GM10248 (cell line): ENCODE measurements around the gene MEGF9.
A peak's percentile ranks its signal among the peaks of the same experiment; 100 is the strongest.

Experiments
- CTCF ChIA-PET: fragments of 300-600 bp; sonication (Branson Sonifier 250); formaldehyde crosslinking; extraction: SDS; loops from one replicate; lab custom pipeline; 2021; ENCODE audit warnings: antibody characterized with exemption; lab: Yijun Ruan, JAX
- POLR2A ChIA-PET: fragments of 350-650 bp; sonication (Branson Sonifier 250); formaldehyde crosslinking; extraction: SDS; loops from one replicate; lab custom pipeline; 2020; ENCODE audit warnings: antibody characterized with exemption; lab: Yijun Ruan, JAX
- DNase-seq: peaks from one replicate; pipeline ENCODE4 v3.0.0; 2012; ENCODE audit errors: extremely low spot score
- TF ChIP-seq, protein P1 (sequence below): IDR thresholded peaks from 2 replicates; pipeline ENCODE4 v1.5.1; 2012; ENCODE audit warnings: mild to moderate bottlenecking, low read depth; ENCODE audit errors: extremely low read depth, missing control alignments, control extremely low read depth

The MEGF9 gene

GRCh38 chr9:120715389-120715924 is 1.2 kb upstream of the MEGF9 start:
- ChIA-PET CTCF (interaction anchor here (0.9 to 1.2 kb wide), 3 partner anchors 11 to 98 kb away, joined by 3 read pairs; no protein-coding TSS in a partner anchor), POLR2A (no interaction called here)
- no peak for DNase-seq
- TF ChIP-seq, protein P1, sequence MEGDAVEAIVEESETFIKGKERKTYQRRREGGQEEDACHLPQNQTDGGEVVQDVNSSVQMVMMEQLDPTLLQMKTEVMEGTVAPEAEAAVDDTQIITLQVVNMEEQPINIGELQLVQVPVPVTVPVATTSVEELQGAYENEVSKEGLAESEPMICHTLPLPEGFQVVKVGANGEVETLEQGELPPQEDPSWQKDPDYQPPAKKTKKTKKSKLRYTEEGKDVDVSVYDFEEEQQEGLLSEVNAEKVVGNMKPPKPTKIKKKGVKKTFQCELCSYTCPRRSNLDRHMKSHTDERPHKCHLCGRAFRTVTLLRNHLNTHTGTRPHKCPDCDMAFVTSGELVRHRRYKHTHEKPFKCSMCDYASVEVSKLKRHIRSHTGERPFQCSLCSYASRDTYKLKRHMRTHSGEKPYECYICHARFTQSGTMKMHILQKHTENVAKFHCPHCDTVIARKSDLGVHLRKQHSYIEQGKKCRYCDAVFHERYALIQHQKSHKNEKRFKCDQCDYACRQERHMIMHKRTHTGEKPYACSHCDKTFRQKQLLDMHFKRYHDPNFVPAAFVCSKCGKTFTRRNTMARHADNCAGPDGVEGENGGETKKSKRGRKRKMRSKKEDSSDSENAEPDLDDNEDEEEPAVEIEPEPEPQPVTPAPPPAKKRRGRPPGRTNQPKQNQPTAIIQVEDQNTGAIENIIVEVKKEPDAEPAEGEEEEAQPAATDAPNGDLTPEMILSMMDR: no peak

DNA sequence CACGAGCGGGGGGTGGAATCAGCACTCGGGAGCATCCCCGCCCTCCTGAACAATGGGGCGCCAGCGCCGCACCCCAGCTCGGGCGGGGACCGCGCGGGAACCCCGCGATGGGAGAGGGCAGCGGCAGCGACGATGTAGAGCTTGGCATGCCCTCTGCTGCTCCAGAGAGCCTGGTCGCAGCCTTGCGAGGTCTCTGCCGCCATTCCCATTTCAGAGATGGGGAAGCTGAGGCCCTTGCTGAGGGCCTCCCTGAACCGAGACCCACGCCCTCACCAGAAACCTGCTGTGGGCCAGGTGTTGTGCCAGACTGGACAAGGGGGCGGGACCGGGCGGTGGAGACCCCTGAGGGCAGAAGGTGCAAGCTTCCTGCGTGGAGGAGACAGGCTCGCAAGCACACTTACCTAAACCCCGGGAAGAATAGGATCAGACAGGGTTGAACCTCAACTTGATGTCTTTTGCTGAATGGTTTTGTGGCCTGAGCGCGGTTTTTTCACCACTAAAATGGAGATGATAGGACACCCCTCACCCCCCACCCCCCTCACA is 647 bp upstream of the MEGF9 start:
- ChIA-PET CTCF (interaction anchor here (0.8 to 1.2 kb wide), 5 partner anchors 11 to 97 kb away, joined by 3 read pairs; no protein-coding TSS in a partner anchor), POLR2A (no interaction called here)
- TF ChIP-seq, protein P1: no peak
- DNase-seq: no peak

DNA sequence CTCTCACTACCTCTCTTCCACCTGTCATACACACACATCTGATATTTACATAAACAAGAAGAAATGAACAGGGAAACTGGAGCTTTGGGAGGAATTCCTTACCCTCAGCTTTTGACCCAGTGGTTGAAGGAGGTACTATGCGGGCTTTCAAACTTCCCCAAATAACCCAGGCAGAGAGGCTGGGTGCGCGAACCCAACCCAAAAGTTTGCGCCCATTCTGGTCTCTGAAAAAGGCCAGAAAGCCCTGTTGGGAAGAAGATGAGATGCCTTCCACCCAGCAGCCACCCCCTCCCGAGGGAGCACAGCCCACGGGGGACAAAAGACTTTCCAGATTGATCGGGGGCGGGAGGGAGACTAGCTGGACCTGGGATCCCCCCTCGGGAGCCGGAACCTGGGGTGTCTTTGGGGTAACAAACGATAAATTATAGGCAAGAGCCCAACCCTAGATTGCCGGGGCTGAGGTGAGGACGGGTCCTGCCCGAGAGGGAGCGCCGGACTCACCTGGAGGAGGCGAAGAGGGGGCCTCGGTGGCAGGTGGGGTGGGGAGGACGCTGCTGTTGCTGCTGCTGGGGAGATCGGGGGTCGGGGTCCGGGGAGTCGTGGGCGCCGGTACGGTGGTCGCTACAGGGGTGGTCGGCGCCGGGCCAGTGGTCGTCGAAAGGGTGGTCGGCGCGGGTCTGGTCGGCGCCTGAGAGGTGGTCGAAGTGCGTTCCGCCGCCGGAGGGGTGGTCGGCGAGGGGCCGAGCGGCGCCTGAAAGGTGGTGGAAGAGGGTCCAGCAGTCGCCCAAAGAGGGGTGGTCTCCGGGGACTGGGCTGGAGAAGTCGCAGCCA is 798 bp downstream of the MEGF9 start:
- TF ChIP-seq, protein P1: no peak
- peak; percentile 34 for DNase-seq
- ChIA-PET CTCF (no interaction called here), POLR2A (no interaction called here)

GRCh38 chr9:120712539-120713031 is 1.7 kb downstream of the MEGF9 start:
- DNase-seq: no peak
- TF ChIP-seq, protein P1: no peak
- ChIA-PET POLR2A (no interaction called here), CTCF (interaction anchor here (0.7 kb wide), 1 partner anchor 11 kb away, joined by 3 read pairs; no protein-coding TSS in a partner anchor)

GRCh38 chr9:120711841-120712538 is 2.3 kb downstream of the MEGF9 start:
- DNase-seq: no peak
- TF ChIP-seq, protein P1: no peak
- CTCF ChIA-PET: interaction anchor here (0.7 kb wide), 1 partner anchor 10 kb away, joined by 3 read pairs; no protein-coding TSS in a partner anchor
- POLR2A ChIA-PET: no interaction called here

GRCh38 chr9:120711354-120711753 is 2.9 kb downstream of the MEGF9 start:
- TF ChIP-seq, protein P1: no peak
- no peak for DNase-seq
- CTCF ChIA-PET: no interaction called here
- POLR2A ChIA-PET: no interaction called here
